Progenitor cell of endocrine pancreas (in vitro differentiated cells): ENCODE data around the gene ARL8A. TPM values are rescaled to one million over a fixed set of nuclear protein-coding genes. Genes with fewer than 3 reads are reported as not detected.
"Not testable (repeated sequence)": the region's sequence is repeated elsewhere in the genome, so short reads cannot be mapped to it uniquely, and the experiment has no call there.

ENCODE experiments used
- DNase-seq: peaks from one replicate; pipeline ENCODE4 v3.0.0; 2021; ENCODE audit warnings: low spot score; ENCODE audit not compliant: unreplicated experiment
- H3K27ac Mint-ChIP-seq: 2 replicates; pipeline ENCODE4 v1.8.0; 2021; ENCODE audit warnings: mild to moderate bottlenecking, moderate library complexity, mixed read lengths
- H3K27me3 Mint-ChIP-seq: 2 replicates; pipeline ENCODE4 v1.8.0; 2021; ENCODE audit warnings: mixed read lengths
- H3K36me3 Mint-ChIP-seq: 2 replicates; pipeline ENCODE4 v1.8.0; 2022; ENCODE audit warnings: mixed read lengths; ENCODE audit not compliant: insufficient read depth
- H3K4me1 Mint-ChIP-seq: 2 replicates; pipeline ENCODE4 v1.8.0; 2021; ENCODE audit warnings: low read depth, mixed read lengths
- H3K4me3 Mint-ChIP-seq: 2 replicates; pipeline ENCODE4 v1.8.0; 2021; ENCODE audit warnings: low read depth, mild to moderate bottlenecking, moderate library complexity, mixed read lengths
- H3K9me3 Mint-ChIP-seq: 2 replicates; pipeline ENCODE4 v1.8.0; 2021; ENCODE audit warnings: low read depth, mixed read lengths
- CTCF ChIP-seq: fragments of 200-600 bp; sonication (generic); IDR thresholded peaks from one replicate; pipeline ENCODE4 v1.5.0; 2021; ENCODE audit warnings: antibody characterized with exemption, mild to moderate bottlenecking; ENCODE audit not compliant: unreplicated experiment
- total RNA-seq: library from RNA; stranded (reverse); gene quantifications from 2 replicates; pipeline ENCODE4 v1.2.1, GENCODE V29; 2021

ARL8A gene
- total RNA-seq, 1 donor from 2014 or later: 43.7 TPM

- no peak for TF ChIP-seq CTCF
- Mint-ChIP-seq H3K4me3 (peak overlapping the region; percentile 89), H3K4me1 (peaks cover 7% of the 10 kb centered on the region), H3K36me3 (no peaks in the 10 kb centered on the region), H3K27ac (peak overlapping the region; percentile 90), H3K27me3 (peaks cover 11% of the 10 kb centered on the region), H3K9me3 (no peaks in the 10 kb centered on the region)
- peak; percentile 36 for DNase-seq
Measured at GRCh38 chr1:202143768-202144401, 652 bp downstream of the ARL8A start.

GRCh38 chr1:202143011-202143767 lies 1.3 kb downstream of the ARL8A start:
- Mint-ChIP-seq H3K4me1 (peaks cover 7% of the 10 kb centered on the region), H3K27ac (peak overlapping the region; percentile 90), H3K9me3 (no peaks in the 10 kb centered on the region), H3K4me3 (peak overlapping the region; percentile 89), H3K36me3 (no peaks in the 10 kb centered on the region), H3K27me3 (peaks cover 11% of the 10 kb centered on the region)
- TF ChIP-seq CTCF: no peak
- DNase-seq: no peak

GRCh38 chr1:202141468-202141867 lies 3.1 kb downstream of the ARL8A start:
- H3K27ac Mint-ChIP-seq, H3K27me3 Mint-ChIP-seq, H3K4me3 Mint-ChIP-seq, DNase-seq, H3K36me3 Mint-ChIP-seq, H3K4me1 Mint-ChIP-seq, H3K9me3 Mint-ChIP-seq: not testable (repeated sequence)

- H3K36me3 Mint-ChIP-seq: no peaks in the 10 kb centered on the region
- no peak for TF ChIP-seq CTCF
- DNase-seq: no peak
- H3K4me3 Mint-ChIP-seq: no peak overlapping the region
- no peaks in the 10 kb centered on the region for H3K9me3 Mint-ChIP-seq
- no peak overlapping the region for H3K27ac Mint-ChIP-seq
- H3K4me1 Mint-ChIP-seq: peaks cover 7% of the 10 kb centered on the region
- H3K27me3 Mint-ChIP-seq: peaks cover 6% of the 10 kb centered on the region
Measured at GRCh38 chr1:202140833-202141232, 3.7 kb downstream of the ARL8A start.

GRCh38 chr1:202135221-202135721 lies 9.3 kb downstream of the ARL8A start:
- TF ChIP-seq CTCF: peak; percentile 81
- H3K27ac Mint-ChIP-seq: peak overlapping the region; percentile 29
- peak; percentile 27 for DNase-seq
- peaks cover 3% of the 10 kb centered on the region for H3K36me3 Mint-ChIP-seq
- no peaks in the 10 kb centered on the region for H3K9me3 Mint-ChIP-seq
- no peaks in the 10 kb centered on the region for H3K27me3 Mint-ChIP-seq
- peaks cover 1% of the 10 kb centered on the region for H3K4me1 Mint-ChIP-seq
- no peak overlapping the region for H3K4me3 Mint-ChIP-seq
